ENCODE data around the gene TMEM154.

- TF ChIP-seq CTCF (IDR thresholded peaks at IDR 0.05) (no peak), POLR2A (IDR thresholded peaks at IDR 0.05) (no peak)
Observed at GRCh38 chr4:152719291-152719690, 39.5 kb upstream of the TMEM154 start.
